ENCODE measurements around the gene DENND4A.

GRCh38 chr15:65769482-65769881, 22.6 kb downstream of the DENND4A start:
- TF ChIP-seq CTCF (IDR thresholded peaks at IDR 0.05), result no peak
- no peak for TF ChIP-seq POLR2AphosphoS5 (IDR thresholded peaks at IDR 0.05)

Measured in transverse colon (tissue), 4 donors.